Retina (tissue), 1 donor: ENCODE measurements around the gene TM7SF2.
A peak's percentile ranks its signal among the peaks of the same experiment; 100 is the strongest.

Experiments
- DNase-seq: peaks from one replicate; pipeline ENCODE4 v3.0.0-alpha.2; 2016

Gene TM7SF2

DNA sequence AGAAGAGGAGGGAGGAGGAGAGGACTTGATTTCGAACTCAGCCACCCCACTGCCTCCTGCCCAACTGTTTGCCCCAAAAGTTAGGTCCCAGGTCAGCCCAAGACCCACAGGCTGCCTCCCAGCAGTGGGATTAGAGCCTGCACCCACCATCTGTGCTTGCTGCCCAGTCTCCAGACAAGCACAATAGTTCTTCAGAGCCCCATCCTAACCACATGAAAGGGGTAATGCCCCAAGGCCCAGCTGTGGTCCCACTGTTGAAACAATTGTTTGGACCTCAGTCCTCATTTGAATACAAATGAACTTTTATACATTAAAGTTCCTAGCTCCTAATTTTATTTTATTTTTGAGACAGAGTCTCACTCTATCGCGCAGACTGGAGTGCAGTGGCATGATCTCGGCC, 21.0 kb upstream of the TM7SF2 start:
- DNase-seq, result no peak

DNA sequence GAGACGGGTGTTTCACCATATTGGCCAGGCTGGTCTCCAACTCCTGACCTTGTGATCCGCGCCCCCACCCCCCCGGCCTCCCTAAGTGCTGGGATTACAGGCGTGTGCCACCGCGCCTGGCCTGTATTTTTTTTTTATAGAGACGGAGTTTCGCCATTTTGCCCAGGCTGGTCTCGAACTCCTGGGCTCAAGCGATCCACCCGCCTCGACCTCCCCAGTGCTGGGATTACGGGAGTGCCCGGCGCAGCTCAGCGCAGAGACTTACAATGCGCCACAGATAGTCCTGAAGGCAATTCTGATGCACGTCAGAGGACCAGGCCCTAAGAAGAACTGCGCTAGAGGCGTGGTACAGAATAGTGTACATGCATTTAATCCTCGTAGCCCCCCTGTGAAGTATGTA, 16.2 kb upstream of the TM7SF2 start:
- DNase-seq, result no peak

DNA sequence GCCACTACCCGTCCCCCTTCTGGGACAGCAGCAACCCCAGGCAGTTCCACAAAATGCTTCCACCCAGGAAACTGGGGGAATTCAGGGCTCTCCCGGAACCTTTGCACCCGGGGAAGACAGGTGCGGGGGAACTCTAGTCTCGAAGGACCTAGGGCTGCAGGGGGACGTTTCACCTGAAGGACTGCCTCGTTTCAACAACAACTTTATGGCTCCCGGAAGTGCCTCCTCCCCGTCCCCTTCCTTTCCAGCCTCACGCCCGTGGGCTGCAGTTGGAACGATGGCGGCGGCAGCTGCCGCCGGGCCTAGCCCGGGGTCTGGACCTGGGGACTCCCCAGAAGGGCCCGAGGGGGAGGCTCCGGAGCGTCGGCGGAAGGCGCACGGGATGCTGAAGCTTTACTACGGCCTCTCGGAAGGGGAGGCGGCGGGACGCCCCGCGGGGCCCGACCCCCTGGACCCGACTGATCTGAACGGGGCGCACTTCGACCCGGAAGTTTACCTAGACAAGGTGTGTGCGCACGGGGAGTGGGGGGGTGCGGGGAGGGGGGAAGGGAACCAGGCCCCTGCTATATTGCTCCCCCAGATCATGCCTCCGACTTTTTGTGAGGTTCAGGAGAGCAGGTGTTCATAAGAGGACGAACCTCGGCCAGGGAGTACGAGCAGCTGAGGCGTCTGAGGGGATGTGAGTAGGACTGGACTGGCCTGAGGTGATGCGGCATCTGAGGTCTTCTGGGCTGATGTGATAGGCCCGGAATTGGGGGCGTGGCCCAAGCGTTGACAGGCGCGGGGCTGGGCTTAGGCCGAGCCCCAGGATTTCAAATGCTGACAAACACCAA, 15.5 kb upstream of the TM7SF2 start, which contains the start of gene VPS51:
TSS of gene VPS51 (plus strand) at position 241 of the 833 bp plus-strand sequence. CDS start at position 278, 37 bp downstream.
- peak; percentile 98 for DNase-seq

- DNase-seq, result no peak
Observed at GRCh38 chr11:65096926-65097325, 14.7 kb upstream of the TM7SF2 start.

DNA sequence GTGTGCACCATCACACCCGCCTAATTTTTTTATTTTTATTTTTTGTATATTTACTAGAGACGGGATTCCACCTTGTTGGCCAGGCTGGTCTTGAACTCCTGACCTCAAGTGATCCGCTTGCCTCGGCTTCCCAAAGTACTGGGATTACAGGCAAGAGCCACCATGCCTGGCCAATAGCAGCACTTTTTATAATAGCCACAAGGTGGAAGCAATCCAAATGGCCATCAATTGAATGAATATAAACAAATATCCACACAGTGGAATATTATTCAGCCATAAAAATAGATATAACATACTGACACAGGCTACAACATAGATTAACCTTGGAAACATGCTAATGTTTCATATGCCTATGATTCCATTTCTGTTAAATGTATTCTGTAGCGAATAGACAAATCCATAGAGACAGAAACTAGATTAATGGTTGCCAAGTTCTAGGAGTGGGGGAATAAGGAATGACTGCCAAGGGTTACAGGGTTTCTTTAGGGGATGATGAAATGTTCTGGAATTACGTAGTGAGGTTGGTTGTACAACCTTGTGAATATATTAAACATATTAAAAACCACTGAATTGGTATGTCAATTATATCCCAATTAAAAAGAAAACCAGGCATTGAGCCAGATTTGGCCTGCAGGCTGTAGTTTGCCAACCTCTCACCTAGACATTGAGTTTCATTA, 10.9 kb upstream of the TM7SF2 start:
- no peak for DNase-seq

DNA sequence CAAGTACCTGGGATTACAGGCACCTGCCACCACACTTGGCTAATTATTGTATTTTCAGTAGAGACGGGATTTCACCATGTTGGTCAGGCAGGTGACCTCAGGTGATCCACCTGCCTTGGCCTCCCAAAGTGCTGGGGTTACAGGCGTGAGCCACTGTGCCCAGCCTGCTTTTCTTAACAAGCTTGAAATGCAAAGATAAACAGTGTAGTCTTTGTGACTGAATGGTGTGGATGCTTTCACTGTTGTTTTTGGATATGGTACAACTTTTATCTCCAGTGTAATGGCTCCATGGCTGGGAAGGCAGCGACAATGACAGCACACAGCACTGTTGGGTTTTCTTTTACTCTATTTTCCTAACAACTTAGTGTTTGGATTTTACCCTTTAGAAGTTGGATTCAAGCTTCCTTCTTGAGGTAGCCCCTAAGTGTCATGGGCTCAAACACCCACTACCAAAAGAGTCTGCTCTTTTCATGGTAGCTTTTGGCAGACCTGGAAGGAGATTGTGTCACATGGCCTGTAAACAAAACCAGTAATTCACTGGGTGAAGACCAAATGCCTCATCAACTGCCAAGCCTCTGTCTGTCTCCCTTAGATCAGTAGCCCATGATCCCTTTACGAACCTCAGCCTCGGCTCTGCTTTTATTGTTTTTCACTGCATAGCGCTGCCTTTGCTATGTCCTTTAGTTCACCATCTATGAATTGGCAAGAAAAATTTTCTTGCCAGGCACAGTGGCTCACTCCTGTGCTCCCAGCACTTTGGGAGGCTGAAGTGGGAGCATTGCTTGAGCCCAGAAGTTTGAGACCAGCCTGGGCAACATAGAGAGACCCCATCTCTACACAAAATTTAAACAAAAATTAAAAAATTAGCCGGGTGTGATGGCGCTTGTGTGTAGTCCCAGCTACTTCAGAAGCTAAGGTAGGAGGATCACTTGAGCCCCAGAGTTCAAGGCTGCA, 9.3 kb upstream of the TM7SF2 start:
- DNase-seq, result no peak

GRCh38 chr11:65103476-65103875, 8.2 kb upstream of the TM7SF2 start:
- DNase-seq, result no peak

- DNase-seq, result no peak
Observed at GRCh38 chr11:65104628-65105027, 7.0 kb upstream of the TM7SF2 start.

GRCh38 chr11:65107078-65107477, 4.6 kb upstream of the TM7SF2 start:
- no peak for DNase-seq

DNA sequence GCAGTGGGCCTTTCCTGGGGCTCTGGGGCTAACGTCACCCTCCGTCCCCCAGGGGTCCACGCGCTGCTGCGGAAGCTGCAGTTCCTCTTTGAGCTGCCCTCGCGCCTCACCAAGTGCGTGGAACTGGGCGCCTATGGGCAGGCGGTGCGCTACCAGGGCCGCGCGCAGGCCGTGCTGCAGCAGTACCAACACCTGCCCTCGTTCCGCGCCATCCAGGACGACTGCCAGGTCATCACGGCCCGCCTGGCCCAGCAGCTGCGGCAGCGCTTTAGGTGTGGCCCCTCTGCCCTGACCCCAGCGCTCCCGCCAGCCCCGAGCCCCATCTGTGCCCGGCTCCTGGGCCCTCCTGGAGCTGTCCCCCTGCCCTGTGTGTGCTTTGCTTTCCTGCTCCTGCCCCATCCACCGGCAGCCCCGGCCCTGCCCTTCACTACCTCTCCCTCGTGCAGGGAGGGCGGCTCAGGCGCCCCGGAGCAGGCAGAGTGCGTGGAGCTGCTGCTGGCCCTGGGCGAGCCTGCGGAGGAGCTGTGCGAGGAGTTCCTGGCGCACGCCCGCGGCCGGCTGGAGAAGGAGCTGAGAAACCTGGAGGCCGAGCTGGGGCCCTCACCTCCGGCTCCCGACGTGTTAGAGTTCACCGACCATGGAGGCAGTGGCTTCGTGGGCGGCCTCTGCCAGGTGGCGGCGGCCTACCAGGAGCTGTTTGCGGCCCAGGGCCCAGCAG, 3.8 kb upstream of the TM7SF2 start:
- DNase-seq, result no peak

GRCh38 chr11:65108469-65109123, 3.1 kb upstream of the TM7SF2 start:
- DNase-seq, result no peak

- no peak for DNase-seq
Observed at GRCh38 chr11:65109231-65110198, 2.2 kb upstream of the TM7SF2 start.

DNA sequence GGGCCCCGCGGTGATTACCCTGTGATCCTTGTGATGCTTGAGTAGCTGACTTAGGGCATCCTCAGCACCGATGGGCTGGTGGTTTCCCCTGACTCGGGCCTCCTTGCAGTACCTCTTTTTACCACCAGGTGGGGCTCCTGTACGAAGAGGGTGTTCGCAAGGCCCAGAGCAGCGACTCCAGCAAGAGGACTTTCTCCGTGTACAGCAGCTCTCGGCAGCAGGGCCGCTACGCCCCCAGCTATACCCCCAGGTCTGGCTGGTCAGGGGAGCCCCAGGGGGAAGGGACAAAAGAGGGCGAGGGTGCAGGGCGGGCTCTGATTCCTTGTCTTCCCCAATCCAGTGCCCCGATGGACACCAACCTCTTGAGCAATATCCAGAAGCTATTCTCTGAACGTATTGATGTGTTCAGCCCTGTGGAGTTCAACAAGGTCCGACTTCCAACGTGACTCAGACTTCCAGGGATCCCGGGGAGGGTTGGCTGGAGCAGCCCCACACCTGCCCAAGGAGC, 1.3 kb upstream of the TM7SF2 start:
- DNase-seq, result peak; percentile 91

DNA sequence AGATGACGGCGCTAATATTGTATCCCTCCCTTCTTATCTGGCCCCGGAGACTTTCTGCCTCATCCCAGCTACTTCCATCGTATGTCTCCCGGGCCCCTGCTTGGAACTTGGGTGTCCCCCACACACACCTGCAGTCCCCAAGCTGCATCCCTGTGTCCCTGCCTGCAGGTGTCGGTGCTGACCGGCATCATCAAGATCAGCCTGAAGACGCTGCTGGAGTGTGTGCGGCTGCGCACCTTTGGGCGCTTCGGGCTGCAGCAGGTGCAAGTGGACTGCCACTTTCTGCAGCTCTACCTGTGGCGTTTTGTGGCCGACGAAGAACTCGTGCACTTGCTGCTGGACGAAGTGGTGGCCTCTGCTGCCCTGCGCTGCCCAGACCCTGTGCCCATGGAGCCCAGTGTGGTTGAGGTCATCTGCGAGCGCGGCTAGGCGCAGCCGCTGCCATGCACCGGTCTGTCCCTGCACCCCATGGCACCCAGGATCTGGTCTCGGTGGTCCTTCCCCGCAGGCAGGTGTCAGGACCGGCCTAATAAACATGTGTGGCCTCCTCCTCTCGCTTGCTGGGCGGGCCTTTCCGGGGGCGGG, 421 bp upstream of the TM7SF2 start:
- no peak for DNase-seq

DNA sequence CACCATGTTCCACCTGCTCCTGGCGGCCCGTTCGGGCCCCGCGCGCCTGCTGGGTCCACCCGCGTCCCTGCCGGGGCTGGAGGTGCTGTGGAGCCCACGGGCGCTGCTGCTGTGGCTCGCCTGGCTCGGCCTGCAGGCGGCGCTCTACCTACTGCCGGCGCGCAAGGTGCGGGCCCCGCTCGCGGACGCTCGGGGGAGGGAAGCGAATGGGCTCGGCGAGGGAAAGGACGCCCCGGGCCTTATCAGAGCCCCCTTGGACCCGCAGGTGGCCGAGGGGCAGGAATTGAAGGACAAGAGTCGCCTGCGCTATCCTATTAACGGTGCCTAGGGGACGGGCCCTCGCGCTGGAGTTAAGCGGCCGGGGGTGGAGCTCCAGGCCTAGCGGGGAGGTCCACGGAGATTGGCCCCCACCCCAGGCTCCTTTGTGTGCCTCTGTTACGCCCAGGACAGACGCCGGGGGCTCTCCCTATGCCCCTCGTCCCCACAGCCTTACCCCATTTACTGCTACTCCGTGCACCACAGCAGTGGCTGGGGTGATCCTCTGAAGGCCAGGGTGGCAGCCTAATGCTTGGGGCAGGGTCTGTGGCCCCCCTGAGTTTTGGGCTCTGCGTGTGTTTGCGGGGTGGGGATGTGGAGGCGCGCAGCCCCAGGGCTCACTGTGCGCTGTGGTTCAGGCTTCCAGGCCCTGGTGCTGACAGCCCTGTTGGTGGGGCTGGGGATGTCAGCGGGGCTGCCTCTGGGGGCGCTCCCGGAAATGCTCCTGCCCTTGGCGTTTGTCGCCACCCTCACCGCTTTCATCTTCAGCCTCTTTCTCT, 1.1 kb downstream of the TM7SF2 start:
- peak; percentile 89 for DNase-seq

DNA sequence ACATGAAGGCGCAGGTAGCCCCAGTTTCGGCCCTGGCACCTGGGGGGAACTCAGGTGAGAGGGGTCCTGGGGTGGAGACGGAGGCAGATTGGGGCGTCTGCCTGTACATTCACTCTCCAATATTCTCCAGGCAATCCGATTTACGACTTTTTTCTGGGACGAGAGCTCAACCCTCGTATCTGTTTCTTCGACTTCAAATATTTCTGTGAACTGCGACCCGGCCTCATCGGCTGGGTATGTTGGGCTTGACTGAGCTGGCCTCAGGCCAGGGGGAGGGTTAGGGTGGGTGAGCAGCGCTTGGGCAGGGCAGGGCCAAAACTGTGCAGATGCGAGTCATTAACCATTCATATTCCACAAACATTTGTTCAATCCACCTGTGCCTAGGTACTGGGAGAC, 1.7 kb downstream of the TM7SF2 start:
- no peak for DNase-seq

DNA sequence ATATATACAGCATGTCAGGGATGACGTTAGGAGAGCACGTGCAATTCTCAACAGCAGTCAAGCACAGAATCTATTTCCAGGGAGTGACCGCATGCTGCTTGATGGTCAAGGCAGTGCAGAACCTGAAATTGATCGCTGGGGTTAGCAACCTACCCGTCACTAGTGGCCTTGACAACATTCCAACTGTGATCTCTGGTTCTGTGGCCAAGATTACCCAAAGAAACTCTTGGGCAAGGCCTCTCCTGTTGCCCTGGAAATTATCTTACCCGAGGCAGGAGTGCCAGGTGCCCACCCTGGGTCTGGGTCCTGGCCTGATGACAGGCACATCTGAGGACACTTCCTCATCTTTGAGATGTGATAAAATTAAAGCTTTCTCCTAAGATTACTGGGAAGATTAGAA, 2.2 kb downstream of the TM7SF2 start:
- DNase-seq, result no peak

GRCh38 chr11:65114538-65115171, 3.0 kb downstream of the TM7SF2 start:
- no peak for DNase-seq
